H1 (cell line): ENCODE measurements around the gene SPOCK1.

Source experiments
- CHD1 ChIP-seq: IDR thresholded peaks from 2 replicates; pipeline ENCODE4 v1.6.1; 2012; ENCODE audit warnings: low read depth, low read length, improper control_type of control experiment
- EZH2 ChIP-seq: fragments of 200-600 bp; sonication (generic); IDR thresholded peaks from 2 replicates; pipeline ENCODE4 v1.7.1; 2012; ENCODE audit warnings: low read depth, mild to moderate bottlenecking, moderate library complexity, low read length, inconsistent platforms; ENCODE audit not compliant: severe bottlenecking
- POLR2A ChIP-seq, 2 experiments: IDR thresholded peaks; 1 replicate in 1 of 2; 2 replicates in 1 of 2; pipeline ENCODE4 v1.6.1; 2011; ENCODE audit warnings: low read depth in 2 of 2, low read length in 2 of 2, mild to moderate bottlenecking in 2 of 2; ENCODE audit errors: control extremely low read depth in 1 of 2
- RAD21 ChIP-seq, 2 experiments: IDR thresholded peaks in 1 of 2; conservative IDR thresholded peaks in 1 of 2; 2 replicates each; pipeline ENCODE4 v1.6.1; 2011; ENCODE audit warnings: low read depth in 2 of 2, low read length in 2 of 2, improper control_type of control experiment in 1 of 2, inconsistent platforms in 1 of 2, mild to moderate bottlenecking in 1 of 2, moderate library complexity in 1 of 2

DNA sequence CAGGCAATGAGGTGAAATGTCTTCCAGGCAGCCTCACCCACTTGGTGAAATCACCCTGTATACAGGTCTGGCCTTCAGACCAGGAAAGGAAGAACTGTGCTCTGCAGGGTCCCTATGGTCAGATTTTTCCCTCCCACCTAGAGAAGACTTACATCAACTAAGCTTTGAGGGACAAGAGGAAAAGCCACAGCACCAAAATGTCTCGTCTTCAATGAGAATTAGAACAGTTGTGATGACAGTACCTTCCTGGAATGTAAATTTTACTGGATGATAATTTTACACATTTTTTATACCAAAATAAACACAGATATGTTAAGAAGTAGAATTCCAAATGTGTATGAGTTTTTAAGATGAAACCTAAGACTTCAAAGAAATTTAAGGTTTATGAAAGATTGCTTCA is 283.9 kb downstream of the SPOCK1 start:
- no peak for TF ChIP-seq CHD1
- TF ChIP-seq EZH2 = no peak
- TF ChIP-seq RAD21 (IDR thresholded peaks at IDR 0.05 in 1 of 2, conservative IDR thresholded peaks at IDR 0.05 in 1 of 2; ENCODE audit: low read depth in 2 of 2, low read length in 2 of 2) = no peak
- TF ChIP-seq POLR2A (IDR thresholded peaks at IDR 0.05; ENCODE audit: control extremely low read depth in 1 of 2, low read depth in 2 of 2, low read length in 2 of 2) = no peak
